Activated T-helper 1 cell treated with anti-CD3 and anti-CD28 coated beads, Interleukin-2, amount 50 U/mL, for 16 hours (primary cell): Measurements from ENCODE around the gene TMIE.
"Not testable (repeated sequence)": the region's sequence is repeated elsewhere in the genome, so short reads cannot be mapped to it uniquely, and the experiment has no call there.

Experiments used
- DNase-seq, 2 donors: peaks; one replicate each; pipeline ENCODE4 v3.0.0-alpha.2; 2020; ENCODE audit warnings: low read depth in 1 of 2, low spot score in 1 of 2

The TMIE gene

DNA sequence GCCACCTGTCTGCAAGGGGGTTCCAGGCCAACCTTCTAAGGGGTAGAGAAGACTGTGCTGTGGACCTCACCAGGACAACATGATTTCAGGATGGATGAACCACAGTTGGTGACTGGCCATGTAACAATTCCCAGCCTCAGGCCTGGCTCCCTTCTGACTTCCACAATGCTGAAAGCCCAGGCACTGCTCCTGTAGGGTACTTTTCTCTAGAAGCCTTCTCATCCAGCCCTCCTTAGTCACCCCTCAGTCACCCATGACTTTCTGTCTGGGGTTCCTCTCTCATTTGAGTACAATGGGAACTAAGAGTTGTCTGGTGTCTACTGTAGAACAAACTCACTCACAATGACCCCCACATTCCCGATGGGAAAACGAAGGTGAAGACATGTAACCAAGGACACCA lies 16.3 kb upstream of the TMIE start:
- no peak for DNase-seq

DNA sequence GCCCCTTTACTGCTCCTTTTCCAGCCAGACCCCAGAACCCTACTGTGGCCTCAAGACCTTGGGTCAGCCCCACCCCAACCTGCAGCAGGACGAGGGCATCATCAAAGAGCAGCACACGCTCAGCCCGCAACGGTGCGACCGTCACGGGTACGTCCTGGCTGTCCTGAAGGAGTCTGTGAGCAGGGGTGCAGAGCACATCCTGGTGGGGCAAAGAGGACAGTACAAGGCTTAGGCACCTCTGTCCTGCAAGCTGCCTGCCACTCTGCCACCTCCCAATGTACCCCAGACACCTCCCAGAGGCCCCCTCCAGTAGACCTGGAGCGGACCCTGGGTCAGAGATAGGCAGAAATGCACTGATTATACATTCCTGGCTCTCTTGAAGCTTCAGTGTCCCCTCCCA lies 15.7 kb upstream of the TMIE start:
- no peak for DNase-seq

DNA sequence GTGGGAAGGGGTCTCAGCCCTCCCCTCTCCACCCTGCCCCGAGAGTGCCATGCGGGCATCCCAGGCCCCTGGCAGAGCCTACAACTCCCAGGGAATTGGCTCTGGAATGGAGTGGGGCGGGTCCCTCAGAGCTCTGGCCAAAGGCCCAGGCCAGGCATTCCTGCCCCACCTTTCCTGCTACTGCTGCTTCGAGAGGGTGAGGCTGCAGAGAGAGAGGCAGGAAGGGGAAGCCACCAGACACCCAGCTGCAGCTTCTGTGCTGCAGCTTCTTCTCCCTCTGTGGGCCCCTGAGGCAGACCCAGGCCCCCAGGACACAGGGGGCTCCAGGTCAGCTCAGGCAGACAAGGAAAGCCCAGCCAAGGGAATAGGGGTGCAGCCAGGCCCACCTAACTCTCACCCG lies 10.4 kb upstream of the TMIE start:
- no peak for DNase-seq

DNA sequence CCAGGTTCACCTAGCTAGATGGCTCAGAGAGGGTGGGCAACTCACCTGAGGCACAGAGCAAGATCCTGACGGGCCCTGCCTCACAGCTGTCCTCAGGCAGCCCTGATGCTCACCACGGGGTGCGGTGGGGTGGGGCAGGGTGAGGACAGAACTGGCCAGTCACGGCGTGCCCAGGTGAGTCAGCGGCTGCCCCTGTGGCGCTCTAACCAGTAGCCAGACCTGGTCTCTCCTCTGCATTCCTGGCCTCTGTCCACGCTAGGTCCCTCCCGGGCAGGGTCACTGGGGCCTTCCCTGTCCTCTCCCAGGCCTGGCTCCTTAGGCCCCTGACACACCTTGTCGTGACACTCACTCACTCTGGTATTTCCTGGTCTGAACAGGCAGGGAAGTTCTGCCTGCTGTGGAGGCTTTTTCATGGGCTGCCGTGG lies 8.6 kb upstream of the TMIE start:
- DNase-seq, result no peak

DNA sequence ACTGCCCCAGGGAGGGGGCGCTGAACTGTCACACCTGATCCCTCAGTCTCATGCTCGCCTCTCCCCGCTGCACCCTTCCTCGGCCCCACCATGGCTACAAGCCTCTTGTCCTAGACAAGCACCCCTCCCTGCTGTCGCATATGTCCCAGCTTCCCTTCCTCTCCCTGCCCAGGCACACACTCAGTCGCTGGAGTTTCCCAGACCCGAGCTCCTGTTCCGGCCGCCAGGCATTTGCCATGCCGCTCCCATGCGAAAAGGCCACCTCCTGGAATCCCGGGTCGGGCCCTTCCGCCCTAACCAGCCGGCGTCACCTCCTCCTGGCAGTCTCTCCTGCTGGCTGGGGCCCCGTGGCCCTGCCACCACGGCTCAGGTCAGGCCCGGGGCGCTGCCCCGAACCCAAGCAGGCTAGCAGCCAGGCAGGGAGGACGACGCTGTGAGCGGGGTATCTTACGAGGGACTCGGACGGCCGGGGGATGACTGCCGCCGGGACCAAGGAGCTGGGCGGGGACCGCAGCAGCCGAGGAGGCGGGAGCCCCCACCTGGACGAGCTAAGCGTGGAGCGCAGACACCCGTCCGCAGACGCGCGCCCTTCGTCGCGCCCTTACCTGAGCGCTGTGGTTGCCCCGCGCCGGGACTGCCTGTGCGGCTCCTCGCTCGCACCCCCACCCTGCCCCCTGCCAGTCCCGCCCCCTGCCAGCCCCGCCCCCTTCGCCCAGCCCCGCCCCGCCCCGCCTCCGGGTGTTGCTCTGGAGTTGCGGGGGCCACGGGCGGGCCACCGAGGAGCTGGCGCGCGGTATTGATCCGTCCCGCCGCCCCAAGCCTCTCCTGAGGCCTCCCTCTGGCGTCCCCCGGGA lies 7.9 kb upstream of the TMIE start, which contains the start of gene ALS2CL:
Gene ALS2CL (minus strand): TSS at position 642 of the 854 bp plus-strand sequence. CDS start 4,239 bp downstream, outside the sequence.
- peak; percentile 41 to 62 for DNase-seq

DNA sequence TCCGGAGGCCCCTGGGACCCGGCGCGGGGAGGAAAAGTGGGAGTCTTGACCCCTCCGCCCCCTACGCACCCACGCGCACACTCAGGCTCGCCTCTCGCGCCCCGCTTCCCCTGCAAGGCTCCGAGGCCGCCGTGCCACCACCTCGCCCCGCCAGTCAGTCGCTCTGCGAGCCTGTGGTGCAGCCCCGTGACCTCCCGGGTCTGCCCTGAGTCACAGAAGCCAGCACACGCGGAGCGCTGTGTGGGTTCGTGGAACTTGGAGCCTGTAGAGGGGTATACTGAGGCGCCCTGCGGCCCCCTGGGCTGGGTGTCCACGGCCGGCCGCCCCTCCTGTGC lies 7.3 kb upstream of the TMIE start:
- DNase-seq, result no peak

DNA sequence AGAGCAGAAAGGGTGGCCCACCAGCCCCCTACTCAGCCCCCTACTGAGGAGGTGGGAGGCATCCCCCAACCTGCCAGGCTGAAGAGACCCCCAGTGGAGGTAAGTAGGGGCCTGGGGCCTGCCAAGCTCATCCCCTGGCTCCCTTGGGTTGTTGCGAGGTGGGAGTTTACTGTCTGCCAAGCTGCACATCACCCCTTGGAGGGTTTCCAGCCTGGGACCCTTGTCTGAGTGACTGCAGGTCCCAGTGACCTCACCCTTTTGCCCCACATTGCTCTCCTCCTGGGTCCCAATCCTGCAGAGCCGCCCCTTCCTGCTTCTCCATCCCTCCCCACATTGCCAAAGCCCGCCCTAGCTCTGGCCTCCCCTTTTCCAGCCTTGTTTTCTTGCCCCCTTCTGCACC lies 6.7 kb upstream of the TMIE start:
- no peak for DNase-seq

DNA sequence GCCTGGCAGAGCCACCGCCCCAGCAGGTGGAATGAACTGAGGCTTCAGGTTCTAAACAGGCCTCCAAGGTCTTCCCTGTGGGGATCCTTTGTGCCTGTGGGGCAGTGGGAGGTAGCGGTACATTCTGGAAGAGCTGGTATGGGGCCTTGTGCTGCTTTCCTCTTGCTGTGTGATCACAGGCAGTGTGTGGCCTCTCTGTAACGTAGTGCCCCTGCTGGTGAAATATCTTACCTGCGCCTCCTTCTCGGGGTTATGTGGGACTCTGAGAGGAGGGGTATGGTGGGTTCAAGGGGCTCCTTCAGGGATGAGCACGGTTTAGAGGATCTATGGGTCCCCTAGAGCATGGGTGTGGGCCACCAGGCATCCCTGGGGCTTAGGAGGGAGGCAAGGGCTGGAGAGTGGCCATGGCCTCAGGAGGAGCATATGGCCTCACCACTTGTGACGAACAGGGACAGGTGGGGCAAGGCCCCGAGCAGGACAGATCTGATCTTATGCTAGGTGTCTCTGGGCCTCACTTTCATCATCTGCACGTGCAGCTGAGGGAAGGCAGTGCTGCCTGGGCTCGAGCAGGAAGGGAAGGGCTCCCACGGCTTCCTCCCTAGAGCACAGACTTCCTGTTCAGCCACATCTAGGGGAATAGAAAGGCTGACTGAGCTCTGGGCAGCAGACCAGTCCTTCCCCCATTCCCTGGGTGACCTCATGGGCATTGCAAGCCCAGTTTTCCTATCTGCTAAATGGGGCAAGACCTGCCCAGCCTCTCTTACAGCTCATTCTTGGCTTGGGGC lies 5.8 kb upstream of the TMIE start:
- DNase-seq, result peak in 1 of 2 donors; percentile 19

DNA sequence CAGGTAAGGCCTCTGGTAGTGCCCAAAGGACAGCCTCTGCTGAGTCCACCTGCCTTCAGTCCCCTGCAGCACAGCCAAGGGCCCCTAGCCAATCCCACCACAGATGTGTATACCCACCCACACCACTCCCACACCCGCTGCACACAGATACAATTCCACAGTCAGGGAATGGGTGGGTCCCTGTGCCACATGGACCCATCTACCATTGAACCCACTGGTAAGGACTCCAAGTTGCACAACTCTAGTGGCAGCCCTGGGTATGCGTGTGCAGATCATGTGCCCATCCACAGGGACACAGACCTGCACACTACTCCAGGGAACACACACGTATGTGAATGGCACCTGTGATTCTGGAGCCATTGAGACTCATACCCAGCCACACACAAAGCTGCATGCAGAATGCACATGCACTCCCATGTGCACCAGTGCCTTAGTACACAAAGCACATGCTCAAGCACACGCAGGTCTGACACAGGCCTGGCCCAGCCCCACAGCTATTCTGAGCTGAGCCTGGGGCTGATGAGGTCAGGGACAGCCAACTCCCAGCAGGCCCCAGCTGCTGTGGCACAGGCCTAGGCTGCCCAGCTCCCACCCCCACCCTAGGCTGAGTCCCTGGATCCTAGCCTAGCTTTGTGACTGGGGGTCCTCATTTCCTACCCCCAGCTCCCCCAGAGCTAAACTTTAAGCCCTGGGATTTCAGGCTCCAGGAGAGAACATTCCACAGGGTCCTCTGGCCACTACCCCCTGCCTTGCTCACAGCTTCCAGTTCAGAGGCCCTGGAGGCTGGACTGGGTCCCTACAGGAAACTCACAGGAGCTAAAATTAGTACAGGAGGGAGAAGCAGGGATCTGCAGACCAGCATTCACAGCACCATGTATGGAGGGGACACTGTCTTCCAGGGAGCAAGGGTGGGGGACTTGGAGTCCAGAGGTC lies 5.0 kb upstream of the TMIE start:
- DNase-seq, result no peak

DNA sequence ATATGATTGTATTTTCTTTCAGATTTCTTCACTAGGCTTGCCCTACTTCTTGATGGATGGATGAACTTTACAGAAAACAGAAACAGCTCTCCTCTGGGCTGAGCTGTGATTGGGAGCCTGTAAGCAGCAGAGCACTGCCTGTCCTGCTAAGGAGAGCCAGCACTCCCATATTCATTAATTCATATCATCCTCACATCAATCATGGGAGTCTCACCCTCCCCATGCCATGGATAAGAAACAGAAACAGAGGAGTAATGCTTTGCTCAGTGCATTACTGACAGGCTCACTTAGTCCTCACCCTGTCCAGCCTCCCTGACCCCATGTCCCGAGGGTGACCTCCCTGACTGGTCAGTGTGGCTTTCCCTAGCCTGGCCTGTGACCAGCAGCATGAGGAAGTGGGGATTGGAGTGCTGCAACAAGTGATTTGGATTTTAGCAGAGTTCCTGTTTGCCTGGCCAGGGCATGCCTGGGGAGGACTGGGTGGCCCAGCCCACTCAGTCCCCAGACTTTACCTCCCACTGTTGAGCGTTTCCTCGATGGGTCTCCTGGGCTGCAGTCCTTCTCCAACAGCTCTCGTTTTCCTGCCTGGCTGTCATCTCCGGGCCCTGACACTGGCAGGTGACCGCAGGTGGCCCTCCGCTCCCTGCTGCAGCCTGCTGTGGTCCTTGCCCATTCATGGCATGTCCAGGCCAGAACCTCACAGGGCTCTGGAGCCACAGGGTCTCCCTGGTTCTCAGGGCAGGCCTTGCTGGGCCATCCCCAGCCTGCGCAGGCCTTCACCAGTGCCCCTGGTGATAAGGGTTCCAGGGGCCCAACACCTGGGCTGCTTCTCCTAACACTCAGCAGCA lies 1.3 kb upstream of the TMIE start:
- no peak for DNase-seq

DNA sequence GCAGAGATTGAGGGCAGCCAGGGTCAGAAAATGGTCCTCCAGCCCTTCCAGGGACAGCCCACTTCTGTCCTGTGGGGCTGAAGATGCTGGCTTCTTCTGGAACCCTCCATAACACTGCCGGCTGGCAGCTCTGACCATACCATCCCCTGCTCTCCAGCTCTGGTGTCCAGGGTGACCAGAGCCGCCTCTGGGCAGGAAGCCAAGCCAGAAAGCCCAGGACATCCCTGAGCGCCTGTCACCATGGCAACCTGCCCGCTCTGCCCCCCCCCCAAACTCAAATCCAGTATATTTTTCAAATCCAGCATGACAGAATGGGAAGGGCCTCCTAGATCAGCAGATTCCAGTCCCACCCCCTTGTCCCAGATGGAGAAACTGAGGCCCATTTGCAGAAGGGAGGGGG lies 420 bp upstream of the TMIE start:
- no peak for DNase-seq

DNA sequence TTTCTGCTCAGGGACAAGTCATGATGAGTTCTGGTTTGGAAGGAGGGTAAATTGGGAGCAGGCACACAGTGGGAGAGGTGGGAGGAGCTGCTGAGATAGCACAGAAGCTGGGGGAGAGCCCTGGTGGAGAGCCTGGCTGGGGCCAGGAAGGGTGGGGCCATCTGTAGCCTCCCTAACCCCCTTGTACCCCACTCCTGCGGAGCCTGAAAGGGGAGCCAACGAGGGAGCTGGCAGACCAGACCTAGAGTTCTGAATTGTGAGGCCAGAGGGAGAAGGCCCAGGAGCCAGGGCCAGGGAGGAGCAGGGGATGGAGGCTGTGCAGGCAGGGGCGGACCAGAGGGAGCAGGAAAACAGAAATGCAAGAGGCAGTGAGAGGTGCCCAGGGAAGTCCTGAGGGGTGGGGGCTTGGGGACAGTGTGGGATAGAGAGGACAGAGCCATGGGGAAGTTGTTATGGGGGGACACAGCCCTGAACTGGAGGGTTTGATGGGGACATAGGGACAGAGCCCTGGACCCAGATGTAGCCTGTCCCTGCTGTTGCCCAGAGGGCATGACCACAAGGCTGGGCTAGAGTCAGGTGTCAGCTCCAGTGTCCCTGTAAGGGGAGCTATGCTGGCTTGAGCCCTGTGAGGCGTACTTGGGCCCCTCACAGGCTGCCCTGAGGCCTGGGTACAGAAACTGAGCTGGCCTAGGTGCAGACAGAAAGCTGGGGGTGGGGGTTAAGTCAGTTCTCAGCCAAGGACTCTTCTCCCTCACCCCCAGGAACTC lies 1.2 kb downstream of the TMIE start:
- DNase-seq, result no peak

DNA sequence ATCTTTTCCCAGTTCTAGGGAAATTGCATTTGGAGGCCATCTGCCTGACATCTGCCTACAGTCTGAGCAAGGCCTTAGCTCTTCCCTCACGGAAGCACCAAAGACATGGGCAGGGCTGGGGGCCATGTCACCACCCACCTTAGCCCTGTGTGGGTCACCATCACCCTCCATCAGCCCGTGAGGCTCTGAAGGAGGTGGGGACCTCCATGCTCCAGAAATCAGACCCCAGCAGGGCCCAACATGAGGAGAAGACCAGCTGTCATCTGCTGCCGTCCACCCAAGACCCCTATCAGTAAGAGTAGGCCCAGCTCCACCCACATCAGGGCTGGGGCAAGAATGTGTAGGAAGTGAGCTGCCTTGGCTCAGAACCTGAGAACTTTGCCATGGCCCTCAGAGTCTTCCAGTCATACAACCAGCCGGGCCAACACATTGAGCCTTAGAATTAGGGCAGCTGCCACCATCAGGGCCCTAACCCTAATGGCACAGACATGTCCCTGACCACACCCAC lies 1.9 kb downstream of the TMIE start:
- no peak for DNase-seq

DNA sequence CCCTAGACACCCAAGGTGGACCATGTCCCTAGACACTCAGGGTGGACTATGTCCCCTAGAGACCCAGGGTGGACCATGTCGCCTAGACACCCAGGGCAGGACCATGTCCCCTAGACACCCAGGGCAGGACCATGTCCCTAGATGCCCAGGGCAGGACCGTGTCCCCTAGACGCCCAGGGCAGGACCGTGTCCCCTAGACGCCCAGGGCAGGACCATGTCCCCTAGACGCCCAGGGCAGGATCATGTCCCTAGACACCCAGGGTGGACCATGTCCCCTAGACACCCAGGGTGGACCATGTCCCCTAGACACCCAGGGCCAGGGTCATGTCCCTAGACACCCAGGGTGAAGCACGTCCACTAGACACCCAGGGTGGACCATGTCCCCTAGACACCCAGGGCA lies 3.2 kb downstream of the TMIE start:
- DNase-seq, result not testable (repeated sequence)

DNA sequence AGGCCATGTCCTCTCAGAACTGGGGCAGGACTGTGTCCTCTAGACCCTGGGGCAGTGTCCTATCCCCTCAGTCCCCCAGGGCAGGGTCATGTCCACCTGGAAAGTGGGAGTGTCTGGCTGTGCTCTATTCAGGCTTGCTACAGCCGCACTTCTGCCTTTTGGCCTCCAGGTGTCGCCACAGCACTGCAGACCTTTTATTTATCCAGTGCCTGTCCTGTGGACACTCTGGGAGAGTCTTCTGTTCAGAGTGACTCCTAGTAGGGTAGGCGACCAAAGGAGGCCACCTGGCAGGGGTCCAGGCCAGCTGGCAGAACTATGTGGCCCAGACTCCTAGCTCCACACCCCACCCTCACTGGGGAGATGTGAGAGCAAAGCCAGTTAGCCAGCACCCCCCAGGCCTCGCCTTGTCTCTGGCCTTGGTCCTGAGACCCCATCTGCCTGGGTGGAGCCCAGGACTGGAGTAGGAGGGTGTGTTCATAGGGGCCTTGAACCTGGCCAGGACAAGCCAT lies 3.9 kb downstream of the TMIE start:
- peak; percentile 40 to 46 for DNase-seq

DNA sequence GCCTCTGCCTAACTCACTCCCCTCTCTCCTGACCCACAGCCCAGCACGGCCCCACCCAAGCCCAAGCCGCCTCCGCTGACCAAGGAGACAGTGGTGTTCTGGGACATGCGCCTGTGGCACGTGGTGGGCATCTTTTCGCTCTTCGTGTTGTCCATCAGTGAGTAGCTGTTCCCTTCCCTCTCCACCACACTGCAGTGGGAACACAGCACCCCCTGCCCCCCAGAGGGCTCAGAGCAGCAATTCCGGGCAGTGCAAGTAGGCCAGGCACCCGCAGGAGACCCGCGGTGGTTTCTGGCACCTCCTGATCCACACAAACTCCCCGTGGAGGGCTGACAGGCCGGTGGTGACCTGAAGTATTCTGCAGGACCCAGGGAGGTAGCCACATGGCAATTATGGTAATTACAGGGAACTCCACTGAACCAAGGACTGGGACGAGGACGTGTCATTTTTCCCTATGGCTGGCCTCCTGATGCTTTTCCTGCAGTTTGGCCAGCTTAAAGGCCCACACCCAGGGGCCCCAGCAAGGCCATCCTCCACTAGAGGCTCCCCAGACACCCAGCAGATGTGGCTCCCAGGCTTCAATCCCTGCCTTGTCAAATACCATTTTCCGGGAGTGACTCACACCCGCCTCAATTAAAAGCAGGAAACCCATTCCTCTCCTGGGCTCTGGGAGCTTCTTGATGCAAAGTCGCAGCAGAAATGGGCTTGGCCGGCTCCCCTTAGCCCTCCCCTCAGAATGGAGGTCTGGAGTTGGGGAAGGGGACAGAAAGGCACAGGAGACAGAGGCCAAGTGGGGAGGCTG lies 4.8 kb downstream of the TMIE start:
- DNase-seq, result no peak

DNA sequence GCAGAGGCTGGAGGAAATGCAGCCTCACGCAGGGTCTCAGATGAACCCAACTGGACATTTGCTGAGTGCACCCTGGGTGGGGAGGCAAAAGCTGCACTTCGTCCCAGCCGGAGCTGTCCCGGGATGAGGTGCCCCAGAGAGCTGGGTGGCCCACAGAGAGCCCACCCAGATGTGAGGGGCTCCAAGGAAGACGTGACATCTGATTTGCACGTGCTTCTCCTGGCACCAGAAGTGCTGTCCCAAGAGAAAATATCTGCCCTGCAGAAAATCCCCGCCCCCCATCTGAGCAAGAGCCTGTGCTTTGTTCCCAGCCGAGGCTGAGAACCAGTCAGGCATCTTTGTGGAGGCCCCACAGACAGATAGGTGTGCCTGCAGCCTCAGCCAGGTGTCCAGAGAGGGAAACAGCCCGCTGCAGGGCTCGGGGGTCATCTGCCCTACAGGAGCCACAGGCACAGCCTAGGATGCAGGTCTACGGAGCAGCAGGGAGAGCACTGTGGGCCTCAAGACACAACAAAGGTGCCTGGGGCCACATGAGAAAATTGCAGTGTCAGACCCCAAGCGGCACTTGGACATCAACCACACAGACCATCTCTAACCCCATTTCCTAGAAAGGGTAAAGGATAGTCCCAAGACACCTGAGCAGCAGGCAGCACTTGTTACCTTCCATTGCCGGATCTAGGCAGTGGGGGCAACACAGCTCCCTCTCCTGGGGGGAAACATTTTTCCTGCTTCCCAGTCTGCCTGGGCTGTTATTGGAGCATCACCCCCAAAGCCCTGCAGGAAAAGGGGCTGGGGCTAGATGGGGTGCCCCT lies 5.8 kb downstream of the TMIE start:
- no peak for DNase-seq

DNA sequence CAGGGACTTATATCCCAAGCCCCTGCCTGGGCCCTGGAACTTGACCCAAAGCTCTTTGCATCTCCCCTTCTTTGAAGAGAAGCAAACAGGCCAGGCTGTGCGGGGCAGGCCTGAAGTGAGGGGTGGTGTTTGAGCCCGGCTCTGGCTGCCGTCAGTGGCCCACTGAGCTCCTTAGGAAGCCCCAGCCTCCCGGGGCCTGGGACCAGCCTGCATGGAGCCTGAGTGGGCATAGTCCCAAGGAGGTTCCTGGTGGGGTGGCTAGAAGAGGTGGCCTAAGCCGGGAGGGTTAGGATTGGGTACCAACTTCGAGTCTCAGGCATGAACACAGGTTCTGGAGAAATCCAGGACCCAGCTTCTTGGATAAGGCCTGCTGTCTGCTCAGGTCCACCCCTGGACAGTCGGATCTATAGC lies 6.4 kb downstream of the TMIE start:
- no peak for DNase-seq
